MCF 10A (cell line): ENCODE data around the gene COMTD1. TPM values are rescaled to one million over a fixed set of nuclear protein-coding genes. Genes with fewer than 3 reads are reported as not detected.
"Not testable (repeated sequence)": the region's sequence is repeated elsewhere in the genome, so short reads cannot be mapped to it uniquely, and the experiment has no call there.

Experiments
- BruUV-seq: library from RNA; stranded (reverse); fragments of 400-500 nt; replicated peaks from 2 replicates; lab custom pipeline; 2021; lab: Mats Ljungman, UMichigan
- CTCF ChIA-PET: fragments of 300-600 bp; sonication (Branson Sonifier 250); formaldehyde crosslinking; extraction: SDS; loops from one replicate; lab custom pipeline; 2021; ENCODE audit warnings: antibody characterized with exemption, inconsistent platforms; lab: Yijun Ruan, JAX
- POLR2A ChIA-PET: fragments of 300-600, 350-650 bp; sonication (Branson Sonifier 250); formaldehyde crosslinking; extraction: SDS; loops from one replicate; lab custom pipeline; 2020; ENCODE audit warnings: antibody characterized with exemption, inconsistent platforms; lab: Yijun Ruan, JAX
- DNase-seq: peaks from one replicate; pipeline ENCODE4 v3.0.0-alpha.2; 2018; ENCODE audit not compliant: unreplicated experiment
- H3K27ac Mint-ChIP-seq: one replicate; pipeline ENCODE4 v1.8.0; 2022; ENCODE audit warnings: mild to moderate bottlenecking, low read depth, mixed read lengths; ENCODE audit not compliant: unreplicated experiment
- H3K27me3 Mint-ChIP-seq: one replicate; pipeline ENCODE4 v1.8.0; 2022; ENCODE audit warnings: mixed read lengths; ENCODE audit not compliant: insufficient read depth, unreplicated experiment
- H3K36me3 Mint-ChIP-seq: one replicate; pipeline ENCODE4 v1.8.0; 2022; ENCODE audit warnings: mild to moderate bottlenecking, moderate library complexity, mixed read lengths; ENCODE audit not compliant: insufficient read depth, unreplicated experiment
- H3K4me1 Mint-ChIP-seq: one replicate; pipeline ENCODE4 v1.8.0; 2022; ENCODE audit warnings: mixed read lengths; ENCODE audit not compliant: insufficient read depth, unreplicated experiment
- H3K4me3 Mint-ChIP-seq: one replicate; pipeline ENCODE4 v1.8.0; 2022; ENCODE audit warnings: mild to moderate bottlenecking, moderate library complexity, mixed read lengths; ENCODE audit not compliant: unreplicated experiment
- H3K9me3 Mint-ChIP-seq: one replicate; pipeline ENCODE4 v1.8.0; 2022; ENCODE audit warnings: mixed read lengths; ENCODE audit not compliant: unreplicated experiment
- intact Hi-C: fragments of 100-400 bp; cut with micrococcal nuclease; formaldehyde crosslinking; loops from 2 replicates; pipeline ENCODE4 v1.14.1; 2022
- total RNA-seq: library from RNA; stranded (reverse); gene quantifications from 2 replicates; pipeline ENCODE4 v1.2.3, GENCODE V29; 2022
- TF ChIP-seq, protein P1 (sequence below): fragments of 200-600 bp; IDR thresholded peaks from one replicate; pipeline ENCODE4 v1.8.0; 2022; ENCODE audit warnings: antibody characterized with exemption, mild to moderate bottlenecking; ENCODE audit not compliant: unreplicated experiment

The COMTD1 gene
- total RNA-seq, 1 experiment from 2014 or later: 34.3 TPM

- intact Hi-C loops: no loop called here
These were observed 9.7 kb downstream of the COMTD1 start for GRCh38 chr10:75226095-75226494.

GRCh38 chr10:75223507-75223906 lies 12.2 kb downstream of the COMTD1 start:
- intact Hi-C loops: no loop called here
- H3K27ac Mint-ChIP-seq: peak overlapping the region; percentile 75
- no peaks in the 10 kb centered on the region for H3K27me3 Mint-ChIP-seq
- no peak for DNase-seq
- no TSS peak for BruUV-seq
- peaks cover 39% of the 10 kb centered on the region for H3K4me1 Mint-ChIP-seq
- ChIA-PET CTCF (interaction anchor here (0.6 to 4.5 kb wide), 4 partner anchors 11 to 36 kb away, joined by 3 to 36 read pairs (median 4); no protein-coding TSS in a partner anchor), POLR2A (interaction anchor here (2.1 to 15.1 kb wide), 3 partner anchors 10 to 111 kb away, joined by 5 to 615 read pairs (median 39); partner anchors contain the start of genes COMTD1, SAMD8 and VDAC2)
- H3K36me3 Mint-ChIP-seq: peaks cover 92% of the 10 kb centered on the region
- no peaks in the 10 kb centered on the region for H3K9me3 Mint-ChIP-seq
- TF ChIP-seq, protein P1, sequence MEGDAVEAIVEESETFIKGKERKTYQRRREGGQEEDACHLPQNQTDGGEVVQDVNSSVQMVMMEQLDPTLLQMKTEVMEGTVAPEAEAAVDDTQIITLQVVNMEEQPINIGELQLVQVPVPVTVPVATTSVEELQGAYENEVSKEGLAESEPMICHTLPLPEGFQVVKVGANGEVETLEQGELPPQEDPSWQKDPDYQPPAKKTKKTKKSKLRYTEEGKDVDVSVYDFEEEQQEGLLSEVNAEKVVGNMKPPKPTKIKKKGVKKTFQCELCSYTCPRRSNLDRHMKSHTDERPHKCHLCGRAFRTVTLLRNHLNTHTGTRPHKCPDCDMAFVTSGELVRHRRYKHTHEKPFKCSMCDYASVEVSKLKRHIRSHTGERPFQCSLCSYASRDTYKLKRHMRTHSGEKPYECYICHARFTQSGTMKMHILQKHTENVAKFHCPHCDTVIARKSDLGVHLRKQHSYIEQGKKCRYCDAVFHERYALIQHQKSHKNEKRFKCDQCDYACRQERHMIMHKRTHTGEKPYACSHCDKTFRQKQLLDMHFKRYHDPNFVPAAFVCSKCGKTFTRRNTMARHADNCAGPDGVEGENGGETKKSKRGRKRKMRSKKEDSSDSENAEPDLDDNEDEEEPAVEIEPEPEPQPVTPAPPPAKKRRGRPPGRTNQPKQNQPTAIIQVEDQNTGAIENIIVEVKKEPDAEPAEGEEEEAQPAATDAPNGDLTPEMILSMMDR: no peak
- H3K4me3 Mint-ChIP-seq: peak overlapping the region; percentile 21

More at GRCh38 chr10:75226095-75226494, 9.7 kb downstream of the COMTD1 start:
- Mint-ChIP-seq H3K4me3 (peak overlapping the region; percentile 56), H3K27ac (peak overlapping the region; percentile 75), H3K36me3 (peaks cover 92% of the 10 kb centered on the region), H3K9me3 (no peaks in the 10 kb centered on the region), H3K27me3 (no peaks in the 10 kb centered on the region), H3K4me1 (peaks cover 54% of the 10 kb centered on the region)
- BruUV-seq: no TSS peak
- TF ChIP-seq, protein P1: no peak
- POLR2A ChIA-PET: interaction anchor here (0.5 to 15.1 kb wide), 10 partner anchors 8 to 1481 kb away, joined by 3 to 615 read pairs (median 6); partner anchors contain the start of genes COMTD1 and VDAC2
- DNase-seq: no peak
- CTCF ChIA-PET: interaction anchor here (0.6 to 4.5 kb wide), 9 partner anchors 10 to 206 kb away, joined by 3 to 36 read pairs (median 5); partner anchors contain the start of gene COMTD1

DNA sequence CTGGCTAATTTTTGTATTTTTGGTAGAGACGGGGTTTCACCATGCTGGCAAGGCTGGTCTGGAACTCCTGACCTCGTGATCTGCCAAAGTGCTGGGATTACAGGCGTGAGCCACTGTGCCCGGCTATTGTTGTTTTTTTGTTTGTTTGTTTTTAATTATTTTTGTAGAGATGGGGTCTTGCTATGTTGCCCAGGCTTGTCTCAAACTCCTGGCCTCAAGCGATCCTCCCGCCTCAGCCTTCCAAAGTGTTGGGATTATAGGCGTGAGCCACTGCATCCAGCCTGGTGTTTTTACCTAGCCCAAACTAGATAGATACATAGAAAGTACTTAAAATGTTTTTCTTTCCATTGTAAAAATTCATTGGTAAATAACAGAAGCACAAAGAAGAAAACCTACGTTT lies 14.3 kb downstream of the COMTD1 start:
- H3K36me3 Mint-ChIP-seq: peaks cover 97% of the 10 kb centered on the region
- CTCF ChIA-PET: interaction anchor here (0.6 to 1.8 kb wide), 4 partner anchors 9 to 33 kb away, joined by 3 to 5 read pairs (median 4); partner anchors contain the start of genes COMTD1 and VDAC2

GRCh38 chr10:75220274-75220673 lies 15.5 kb downstream of the COMTD1 start:
- H3K4me1 Mint-ChIP-seq: peaks cover 37% of the 10 kb centered on the region
- POLR2A ChIA-PET: interaction anchor here (1.2 to 1.7 kb wide), 2 partner anchors 9 to 11 kb away, joined by 5 to 9 read pairs; partner anchors contain the start of gene VDAC2

More for the DNA sequence above, 14.3 kb downstream of the COMTD1 start:
- H3K27me3 Mint-ChIP-seq, intact Hi-C loops, DNase-seq, H3K9me3 Mint-ChIP-seq, H3K4me3 Mint-ChIP-seq: not testable (repeated sequence)
- peaks cover 40% of the 10 kb centered on the region for H3K4me1 Mint-ChIP-seq
- POLR2A ChIA-PET: interaction anchor here (5.2 to 15.1 kb wide), 2 partner anchors 11 to 12 kb away, joined by 39 to 615 read pairs; partner anchors contain the start of genes COMTD1 and VDAC2
- peak overlapping the region; percentile 75 for H3K27ac Mint-ChIP-seq
- BruUV-seq: TSS peak; percentile 0

More at GRCh38 chr10:75220274-75220673, 15.5 kb downstream of the COMTD1 start:
- DNase-seq: no peak
- no TSS peak for BruUV-seq
- Mint-ChIP-seq H3K36me3 (peaks cover 100% of the 10 kb centered on the region), H3K27ac (peak overlapping the region; percentile 75), H3K9me3 (no peaks in the 10 kb centered on the region), H3K4me3 (no peak overlapping the region), H3K27me3 (no peaks in the 10 kb centered on the region)
- TF ChIP-seq, protein P1: no peak
- CTCF ChIA-PET: interaction anchor here (1.6 to 1.8 kb wide), 2 partner anchors 10 to 16 kb away, joined by 3 to 5 read pairs; partner anchors contain the start of gene COMTD1
- intact Hi-C loops: no loop called here
